DOHH2 (cell line): Measurements from ENCODE around the gene NXPH4.

Experiments
- EZH2phosphoT487 ChIP-seq: fragments of 200-600 bp; sonication (generic); IDR thresholded peaks from 2 replicates; pipeline ENCODE4 v1.6.1; 2017; ENCODE audit warnings: borderline replicate concordance, mild to moderate bottlenecking, antibody characterized with exemption, low read length, moderate library complexity, mixed read lengths
- TF ChIP-seq, protein P1 (sequence below): fragments of 200-600 bp; sonication (generic); IDR thresholded peaks from one replicate; pipeline ENCODE4 v1.5.1; 2014; ENCODE audit warnings: antibody characterized with exemption, mild to moderate bottlenecking, low read depth, low read length; ENCODE audit not compliant: poor library complexity, severe bottlenecking

DNA sequence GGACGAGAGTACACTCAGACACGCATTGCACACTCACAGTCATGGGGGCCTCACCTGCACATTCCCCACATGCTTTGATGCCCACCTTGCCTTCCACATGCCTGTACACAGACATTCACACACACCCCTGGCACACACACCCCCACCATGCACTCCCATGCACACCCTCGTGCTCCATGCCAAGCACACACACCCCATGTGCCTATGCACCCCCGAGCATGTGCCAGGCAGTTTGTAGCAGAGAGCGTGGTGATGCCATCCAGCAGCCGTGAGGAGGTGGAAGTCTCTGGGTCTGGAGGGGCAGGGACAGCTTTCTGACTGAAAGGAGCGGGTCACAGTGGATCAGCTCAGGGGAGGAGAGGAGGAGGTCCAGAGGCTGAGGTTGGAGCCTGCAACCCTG lies 10.7 kb upstream of the NXPH4 start:
- TF ChIP-seq, protein P1, sequence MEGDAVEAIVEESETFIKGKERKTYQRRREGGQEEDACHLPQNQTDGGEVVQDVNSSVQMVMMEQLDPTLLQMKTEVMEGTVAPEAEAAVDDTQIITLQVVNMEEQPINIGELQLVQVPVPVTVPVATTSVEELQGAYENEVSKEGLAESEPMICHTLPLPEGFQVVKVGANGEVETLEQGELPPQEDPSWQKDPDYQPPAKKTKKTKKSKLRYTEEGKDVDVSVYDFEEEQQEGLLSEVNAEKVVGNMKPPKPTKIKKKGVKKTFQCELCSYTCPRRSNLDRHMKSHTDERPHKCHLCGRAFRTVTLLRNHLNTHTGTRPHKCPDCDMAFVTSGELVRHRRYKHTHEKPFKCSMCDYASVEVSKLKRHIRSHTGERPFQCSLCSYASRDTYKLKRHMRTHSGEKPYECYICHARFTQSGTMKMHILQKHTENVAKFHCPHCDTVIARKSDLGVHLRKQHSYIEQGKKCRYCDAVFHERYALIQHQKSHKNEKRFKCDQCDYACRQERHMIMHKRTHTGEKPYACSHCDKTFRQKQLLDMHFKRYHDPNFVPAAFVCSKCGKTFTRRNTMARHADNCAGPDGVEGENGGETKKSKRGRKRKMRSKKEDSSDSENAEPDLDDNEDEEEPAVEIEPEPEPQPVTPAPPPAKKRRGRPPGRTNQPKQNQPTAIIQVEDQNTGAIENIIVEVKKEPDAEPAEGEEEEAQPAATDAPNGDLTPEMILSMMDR: no peak
- TF ChIP-seq EZH2phosphoT487: no peak
